Panc1 (cell line): ENCODE data around the gene GNG3. TPM values are rescaled to one million over a fixed set of nuclear protein-coding genes. Genes with fewer than 3 reads are reported as not detected.
"Not testable (repeated sequence)": the region's sequence is repeated elsewhere in the genome, so short reads cannot be mapped to it uniquely, and the experiment has no call there.

ENCODE experiments used
- ATAC-seq: fragments of 200-7000 bp; cut with Tn5 transposase; 2 replicates; pipeline ENCODE4 v1.9.1; 2020; ENCODE audit warnings: mild to moderate bottlenecking, moderate library complexity
- BruUV-seq: library from RNA; stranded (reverse); fragments of 400-500 nt; replicated peaks from 2 replicates; lab custom pipeline; 2021; lab: Mats Ljungman, UMichigan
- CTCF ChIA-PET: fragments of 300-600 bp; sonication (Branson Sonifier 250); formaldehyde crosslinking; loops from one replicate; lab custom pipeline; 2022; ENCODE audit warnings: antibody characterized with exemption; lab: Charles Lee
- POLR2A ChIA-PET: fragments of 300-600 bp; sonication (Branson Sonifier 250); formaldehyde crosslinking; loops from one replicate; lab custom pipeline; 2022; ENCODE audit warnings: antibody characterized with exemption; lab: Charles Lee
- DNase-seq: peaks from one replicate; pipeline ENCODE4 v3.0.0-alpha.2; 2010; ENCODE audit warnings: low read depth, low spot score
- H3K27ac ChIP-seq: 2 replicates; pipeline ENCODE4 v1.5.1; 2011; ENCODE audit warnings: mild to moderate bottlenecking, low read length, inconsistent platforms
- H3K27me3 ChIP-seq: fragments of 200-500 bp; sonication (Bioruptor generic); 2 replicates; pipeline ENCODE4 v1.6.0; 2014; ENCODE audit warnings: low read length, inconsistent platforms; ENCODE audit not compliant: control insufficient read depth, insufficient read depth
- H3K36me3 ChIP-seq: fragments of 200-500 bp; sonication (Bioruptor generic); 2 replicates; pipeline ENCODE4 v1.5.1; 2014; ENCODE audit warnings: inconsistent platforms, mild to moderate bottlenecking, low read length, moderate library complexity; ENCODE audit not compliant: control insufficient read depth, insufficient read depth
- H3K4me1 ChIP-seq: 2 replicates; pipeline ENCODE4 v1.5.1; 2011; ENCODE audit warnings: inconsistent platforms, mild to moderate bottlenecking, low read length, moderate library complexity; ENCODE audit not compliant: control insufficient read depth, insufficient read depth
- H3K4me3 ChIP-seq, 2 experiments: 2 replicates each; pipeline ENCODE4 v1.5.1; 2011 to 2012; ENCODE audit warnings: low read depth in 2 of 2, low read length in 2 of 2, mild to moderate bottlenecking in 2 of 2, inconsistent platforms in 1 of 2, moderate library complexity in 1 of 2
- H3K9me3 ChIP-seq: fragments of 200-500 bp; sonication (Bioruptor generic); 2 replicates; pipeline ENCODE4 v1.5.1; 2014; ENCODE audit warnings: low read depth, mild to moderate bottlenecking, inconsistent platforms, low read length, moderate library complexity; ENCODE audit not compliant: control insufficient read depth, insufficient read depth
- CTCF ChIP-seq: fragments of 450-650 bp; IDR thresholded peaks from 2 replicates; pipeline ENCODE4 v1.5.1; 2017; ENCODE audit warnings: mild to moderate bottlenecking
- POLR2AphosphoS5 ChIP-seq: IDR thresholded peaks from 2 replicates; pipeline ENCODE4 v1.6.1; 2012; ENCODE audit warnings: mild to moderate bottlenecking, low read depth, low read length, moderate library complexity
- SIN3A ChIP-seq: IDR thresholded peaks from 2 replicates; pipeline ENCODE4 v1.6.1; 2012; ENCODE audit warnings: low read depth, mild to moderate bottlenecking, low read length, moderate library complexity, borderline replicate concordance; ENCODE audit not compliant: insufficient read depth
- TCF7L2 ChIP-seq: IDR thresholded peaks from 2 replicates; pipeline ENCODE4 v1.6.1; 2011; ENCODE audit warnings: mild to moderate bottlenecking, low read depth, low read length, inconsistent platforms
- in situ Hi-C: cut with HindIII; loops from 2 replicates; pipeline ENCODE4 v1.10.0; 2016; ENCODE audit warnings: low sequenced_read_pairs, low pct_unique_long_range_greater_than_20kb
- intact Hi-C: fragments of 100-400 bp; cut with micrococcal nuclease; formaldehyde crosslinking; loops from one replicate; pipeline ENCODE4 v1.10.0; 2022; ENCODE audit not compliant: unreplicated experiment
- total RNA-seq: library from RNA; stranded (reverse); gene quantifications from one replicate; pipeline ENCODE4 v1.2.1, GENCODE V29; 2021; ENCODE audit not compliant: unreplicated experiment
- TF ChIP-seq, protein P1 (sequence below), 2 experiments: IDR thresholded peaks; 2 replicates each; pipeline ENCODE4 v1.6.1; 2011 to 2012; ENCODE audit warnings: low read depth in 2 of 2, control low read depth in 1 of 2, low read length in 1 of 2, mild to moderate bottlenecking in 1 of 2, moderate library complexity in 1 of 2; ENCODE audit not compliant: insufficient read depth in 1 of 2

The GNG3 gene
- total RNA-seq, 1 experiment from 2014 or later: not detected

DNA sequence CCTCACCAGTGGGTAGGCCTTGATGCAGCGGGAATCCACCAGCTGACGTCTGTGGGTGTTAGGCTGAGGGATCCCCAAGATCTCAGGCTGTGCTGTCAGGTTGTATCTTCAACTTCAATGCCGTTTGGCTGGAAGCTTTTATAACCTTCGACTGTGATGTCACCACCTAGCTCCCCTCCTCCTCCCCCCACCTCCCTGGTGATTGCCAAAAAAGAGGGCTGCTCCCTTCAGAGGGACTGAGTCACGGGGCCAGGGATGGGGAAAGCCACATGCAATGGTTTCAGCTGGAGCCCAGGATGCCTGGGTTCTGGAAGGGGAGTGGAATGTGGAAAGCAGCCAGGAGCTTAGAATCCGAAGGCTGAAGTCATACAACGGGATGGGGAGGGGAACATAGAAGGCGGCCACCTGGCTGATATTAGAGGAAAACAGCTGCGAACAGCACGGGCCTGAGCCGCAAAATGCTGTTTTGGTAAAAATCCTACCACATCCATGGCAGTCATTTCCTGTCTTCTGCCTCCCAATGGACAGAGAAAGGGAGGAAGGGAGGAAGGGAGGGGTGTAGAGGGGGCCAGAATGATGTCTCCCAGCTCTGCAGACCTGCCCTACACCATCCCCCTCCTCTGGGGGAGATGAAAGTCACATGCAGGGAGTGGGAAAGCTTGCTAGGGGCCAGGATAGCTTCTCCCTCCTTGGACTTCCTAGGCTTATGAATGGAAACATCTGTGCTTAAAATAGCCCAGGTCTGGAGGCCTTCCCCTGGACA is 17.9 kb upstream of the GNG3 start, which contains the start of gene LRRN4CL:
TSS of gene LRRN4CL (minus strand) at position 110 of the 763 bp plus-strand sequence. CDS start 1,022 bp downstream, outside the sequence.
- intact Hi-C loops: no loop called here
- POLR2A ChIA-PET: no interaction called here
- DNase-seq: no peak

GRCh38 chr11:62693624-62694023 is 13.9 kb upstream of the GNG3 start:
- H3K4me3 ChIP-seq, ATAC-seq, in situ Hi-C loops, POLR2A ChIA-PET, intact Hi-C loops, H3K27me3 ChIP-seq, DNase-seq, H3K4me1 ChIP-seq, BruUV-seq, H3K9me3 ChIP-seq, H3K36me3 ChIP-seq, H3K27ac ChIP-seq: not testable (repeated sequence)
- CTCF ChIA-PET: interaction anchor here (0.7 kb wide), 1 partner anchor 16 kb away, joined by 4 read pairs; no protein-coding TSS in a partner anchor

More for the DNA sequence above, 17.9 kb upstream of the GNG3 start, which contains the start of gene LRRN4CL:
- H3K27me3 ChIP-seq: no peaks in the 10 kb centered on the region
- BruUV-seq: no TSS peak
- H3K27ac ChIP-seq: no peak within 1 kb of the TSS
- CTCF ChIA-PET: no interaction called here
- no peaks in the 10 kb centered on the region for H3K4me1 ChIP-seq
- in situ Hi-C loops: no loop called here
- H3K4me3 ChIP-seq: no peak within 1 kb of the TSS
- H3K9me3 ChIP-seq: no peaks in the 10 kb centered on the region
- ATAC-seq: no peak; the same call in 1 of the 2 replicates
- TF ChIP-seq CTCF (no peak), SIN3A (no peak), POLR2AphosphoS5 (no peak), TCF7L2 (no peak)
- TF ChIP-seq, protein P1, sequence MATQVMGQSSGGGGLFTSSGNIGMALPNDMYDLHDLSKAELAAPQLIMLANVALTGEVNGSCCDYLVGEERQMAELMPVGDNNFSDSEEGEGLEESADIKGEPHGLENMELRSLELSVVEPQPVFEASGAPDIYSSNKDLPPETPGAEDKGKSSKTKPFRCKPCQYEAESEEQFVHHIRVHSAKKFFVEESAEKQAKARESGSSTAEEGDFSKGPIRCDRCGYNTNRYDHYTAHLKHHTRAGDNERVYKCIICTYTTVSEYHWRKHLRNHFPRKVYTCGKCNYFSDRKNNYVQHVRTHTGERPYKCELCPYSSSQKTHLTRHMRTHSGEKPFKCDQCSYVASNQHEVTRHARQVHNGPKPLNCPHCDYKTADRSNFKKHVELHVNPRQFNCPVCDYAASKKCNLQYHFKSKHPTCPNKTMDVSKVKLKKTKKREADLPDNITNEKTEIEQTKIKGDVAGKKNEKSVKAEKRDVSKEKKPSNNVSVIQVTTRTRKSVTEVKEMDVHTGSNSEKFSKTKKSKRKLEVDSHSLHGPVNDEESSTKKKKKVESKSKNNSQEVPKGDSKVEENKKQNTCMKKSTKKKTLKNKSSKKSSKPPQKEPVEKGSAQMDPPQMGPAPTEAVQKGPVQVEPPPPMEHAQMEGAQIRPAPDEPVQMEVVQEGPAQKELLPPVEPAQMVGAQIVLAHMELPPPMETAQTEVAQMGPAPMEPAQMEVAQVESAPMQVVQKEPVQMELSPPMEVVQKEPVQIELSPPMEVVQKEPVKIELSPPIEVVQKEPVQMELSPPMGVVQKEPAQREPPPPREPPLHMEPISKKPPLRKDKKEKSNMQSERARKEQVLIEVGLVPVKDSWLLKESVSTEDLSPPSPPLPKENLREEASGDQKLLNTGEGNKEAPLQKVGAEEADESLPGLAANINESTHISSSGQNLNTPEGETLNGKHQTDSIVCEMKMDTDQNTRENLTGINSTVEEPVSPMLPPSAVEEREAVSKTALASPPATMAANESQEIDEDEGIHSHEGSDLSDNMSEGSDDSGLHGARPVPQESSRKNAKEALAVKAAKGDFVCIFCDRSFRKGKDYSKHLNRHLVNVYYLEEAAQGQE (IDR thresholded peaks at IDR 0.05; ENCODE audit: insufficient read depth in 1 of 2, low read depth in 2 of 2, low read length in 1 of 2): no peak
- H3K36me3 ChIP-seq: no peaks in the 10 kb centered on the region
